Superior temporal gyrus (tissue), 1 donor: ENCODE results near the gene CSTPP1.
"Not testable (repeated sequence)": the region's sequence is repeated elsewhere in the genome, so short reads cannot be mapped to it uniquely, and the experiment has no call there.

ENCODE experiments used
- DNase-seq: peaks from one replicate; pipeline ENCODE4 v3.0.0-alpha.2; 2016; ENCODE audit errors: extremely low spot score

The CSTPP1 gene

DNA sequence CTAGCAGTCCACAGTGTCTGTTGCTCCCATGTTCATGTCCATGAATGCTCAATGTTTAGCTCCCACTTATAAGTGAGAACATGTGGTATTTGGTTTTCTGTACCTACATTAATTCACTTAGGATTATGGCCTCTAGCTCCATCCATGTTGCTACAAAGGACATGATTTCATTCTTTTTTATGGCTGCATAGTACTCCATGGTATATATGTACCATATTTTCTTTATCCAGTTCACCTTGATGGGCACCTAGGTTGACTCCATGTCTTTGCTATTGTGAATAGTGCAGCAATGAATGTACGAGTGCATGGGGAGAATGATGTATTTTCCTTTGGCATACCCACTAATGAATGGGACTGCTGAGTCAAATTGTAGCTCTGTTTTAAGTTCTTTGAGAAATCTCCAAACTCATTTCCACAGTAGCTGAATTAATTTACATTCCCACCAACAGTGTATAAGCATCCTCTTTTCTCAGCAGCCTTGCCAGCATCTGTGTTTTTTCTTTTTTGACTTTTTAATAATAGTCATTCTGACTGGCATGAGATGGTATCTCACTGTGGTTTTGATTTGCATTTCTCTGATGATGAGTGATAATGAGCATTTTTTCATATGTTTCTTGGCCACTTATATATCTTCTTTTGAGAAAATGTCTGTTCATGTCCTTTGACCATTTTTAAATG lies 53.4 kb downstream of the CSTPP1 start:
- not testable (repeated sequence) for DNase-seq

- no peak for DNase-seq
Measured at GRCh38 chr11:46991391-46991790, 54.8 kb downstream of the CSTPP1 start.

GRCh38 chr11:46992386-46992785 lies 55.8 kb downstream of the CSTPP1 start:
- DNase-seq: not testable (repeated sequence)

DNA sequence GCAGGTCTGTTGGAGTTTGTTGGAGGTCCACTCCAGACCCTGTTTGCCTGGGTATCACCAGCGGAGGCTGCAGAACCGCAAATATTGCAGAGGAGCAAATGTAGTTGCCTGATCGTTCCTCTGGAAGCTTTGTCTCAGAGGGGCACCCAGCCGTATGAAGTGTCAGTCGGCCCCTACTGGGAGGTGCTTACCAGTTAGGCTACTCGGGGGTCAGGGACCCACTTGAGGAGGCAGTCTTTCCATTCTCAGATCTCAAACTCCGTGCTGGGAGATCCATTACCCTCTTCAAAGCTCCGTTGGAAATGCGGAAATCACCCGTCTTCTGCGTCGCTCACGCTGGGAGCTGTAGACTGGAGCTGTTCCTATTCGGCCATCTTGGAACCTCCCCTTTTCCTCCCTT lies 61.2 kb downstream of the CSTPP1 start:
- DNase-seq: not testable (repeated sequence)

DNA sequence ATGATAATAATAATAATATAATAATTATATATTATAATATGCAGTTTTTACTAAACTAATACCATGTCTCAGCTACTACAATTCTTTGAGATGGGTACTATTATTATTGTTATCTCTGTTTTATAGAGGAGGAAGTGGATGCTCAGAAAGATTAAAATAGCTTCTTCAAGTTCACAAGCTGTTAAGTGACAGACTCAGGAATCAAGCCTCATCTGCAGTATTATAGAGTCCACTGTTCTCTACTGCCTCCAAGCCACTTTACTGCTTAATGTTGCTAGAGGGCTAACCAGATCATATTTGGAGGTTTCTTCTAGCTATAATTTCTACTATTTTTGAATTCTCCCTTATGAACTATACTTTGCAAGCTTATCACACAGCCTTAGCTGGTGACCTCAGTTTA lies 62.7 kb downstream of the CSTPP1 start:
- DNase-seq: no peak

DNA sequence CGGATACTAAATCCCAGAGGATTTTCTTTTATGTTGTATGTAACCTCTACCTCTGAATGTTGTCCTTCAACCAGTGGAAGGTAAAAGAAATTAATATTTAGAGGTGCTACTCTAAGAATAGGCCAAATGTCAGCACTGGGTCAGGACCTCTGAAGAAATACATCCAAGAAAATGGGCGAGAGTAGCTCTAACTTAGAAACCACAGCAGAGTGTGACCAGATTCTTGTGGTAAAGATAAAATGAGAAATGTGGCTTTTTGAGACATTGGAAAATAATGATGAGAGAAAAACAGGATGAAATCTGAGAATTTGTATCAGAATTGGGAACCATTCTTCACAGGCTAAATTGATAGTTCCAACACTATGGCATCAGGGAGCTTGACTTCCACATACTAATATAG lies 63.5 kb downstream of the CSTPP1 start:
- DNase-seq: no peak

DNA sequence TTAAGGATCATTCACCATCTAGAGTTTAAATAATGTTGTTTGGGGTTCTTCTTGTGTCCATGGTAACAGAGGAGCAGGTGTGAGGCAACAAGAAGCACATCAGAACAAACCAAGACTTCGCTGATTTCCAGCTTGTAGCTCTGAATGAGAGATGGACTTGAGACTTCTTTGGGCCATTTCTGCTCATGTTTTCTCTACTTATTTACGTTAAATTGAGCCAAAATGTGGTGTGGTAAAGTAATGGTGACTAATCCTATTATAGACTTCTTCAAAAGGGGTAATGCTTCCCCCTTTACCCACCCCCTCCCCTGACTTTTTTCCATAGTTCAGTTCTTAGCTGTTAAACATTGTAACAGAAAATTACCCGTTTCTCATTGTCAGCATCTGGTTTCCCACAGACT lies 65.2 kb downstream of the CSTPP1 start:
- no peak for DNase-seq

DNA sequence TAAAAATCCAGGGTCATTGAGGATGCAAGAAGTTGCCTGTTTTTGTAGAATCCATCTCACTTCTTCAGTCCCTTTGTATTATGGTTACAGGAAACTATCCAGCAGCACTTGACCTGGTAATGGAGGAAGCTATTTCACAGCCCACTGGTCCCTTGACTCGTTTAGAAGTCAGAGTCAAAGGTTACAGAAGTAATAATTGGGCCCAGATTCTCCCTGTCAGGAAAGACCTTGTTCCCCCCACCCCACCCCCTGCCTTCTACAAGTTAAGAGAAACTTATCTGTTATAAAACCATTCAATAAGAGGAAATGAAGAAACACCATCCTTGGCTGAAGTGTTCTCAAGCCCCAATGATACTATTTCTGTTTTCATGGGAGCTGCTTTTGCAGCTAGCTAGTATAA lies 65.8 kb downstream of the CSTPP1 start:
- DNase-seq: no peak

DNA sequence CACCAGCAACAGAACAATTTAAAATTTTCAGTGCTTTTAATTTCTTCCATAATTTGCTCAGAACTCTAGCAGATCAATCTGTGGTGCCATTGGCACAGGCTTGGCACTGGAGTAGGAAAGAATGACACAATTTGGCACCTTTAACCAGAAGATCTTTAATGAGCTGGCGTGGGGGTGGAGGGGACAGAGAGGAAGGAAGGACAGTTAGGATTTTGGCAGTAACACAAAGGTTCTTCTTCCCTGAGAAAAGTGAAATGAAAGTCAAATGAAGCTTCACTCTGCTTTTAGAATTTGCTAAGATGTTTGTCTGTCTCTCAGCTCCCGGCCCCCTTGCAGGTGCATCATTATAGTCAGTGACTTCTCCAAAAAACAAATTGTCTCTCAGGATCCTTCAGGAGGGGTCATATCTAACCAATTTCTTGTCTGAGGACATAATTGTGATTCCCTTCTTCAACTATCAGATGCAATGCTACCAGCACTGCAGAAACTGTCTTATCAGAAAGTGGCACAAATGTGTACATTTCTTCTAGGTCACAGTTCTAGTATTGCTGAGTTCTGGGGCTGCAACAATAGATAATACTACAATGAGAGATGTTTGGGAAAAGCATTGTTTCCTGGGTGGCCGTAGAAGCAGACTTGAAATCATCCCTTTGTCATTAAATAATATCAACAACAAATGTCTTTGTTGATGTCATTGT lies 66.8 kb downstream of the CSTPP1 start:
- DNase-seq: peak; percentile 60

- DNase-seq: peak; percentile 86
Measured at GRCh38 chr11:47004595-47005033, 68.1 kb downstream of the CSTPP1 start.

- no peak for DNase-seq
Measured at GRCh38 chr11:47005441-47005840, 68.9 kb downstream of the CSTPP1 start.

GRCh38 chr11:47007579-47007978 lies 71.0 kb downstream of the CSTPP1 start:
- no peak for DNase-seq

DNA sequence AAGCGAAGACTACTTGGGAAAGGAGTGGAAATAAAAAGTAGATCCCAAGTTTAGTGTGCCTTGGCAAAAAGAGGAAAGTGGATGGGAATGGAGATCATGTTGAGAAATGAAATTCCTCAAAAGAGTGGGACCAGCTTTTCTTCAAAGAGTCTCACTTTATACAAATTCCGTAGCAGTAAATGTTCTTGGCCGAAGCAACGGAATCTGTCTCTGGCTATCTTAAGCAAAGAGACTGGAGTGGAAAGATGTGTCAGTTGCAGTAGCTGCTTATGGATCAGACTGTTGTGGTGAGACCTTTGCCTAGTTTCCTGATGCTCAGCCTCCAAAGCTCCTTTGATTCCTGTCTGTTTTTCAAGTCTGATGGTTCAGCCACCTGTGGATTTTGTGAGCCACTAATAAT lies 73.6 kb downstream of the CSTPP1 start:
- no peak for DNase-seq

DNA sequence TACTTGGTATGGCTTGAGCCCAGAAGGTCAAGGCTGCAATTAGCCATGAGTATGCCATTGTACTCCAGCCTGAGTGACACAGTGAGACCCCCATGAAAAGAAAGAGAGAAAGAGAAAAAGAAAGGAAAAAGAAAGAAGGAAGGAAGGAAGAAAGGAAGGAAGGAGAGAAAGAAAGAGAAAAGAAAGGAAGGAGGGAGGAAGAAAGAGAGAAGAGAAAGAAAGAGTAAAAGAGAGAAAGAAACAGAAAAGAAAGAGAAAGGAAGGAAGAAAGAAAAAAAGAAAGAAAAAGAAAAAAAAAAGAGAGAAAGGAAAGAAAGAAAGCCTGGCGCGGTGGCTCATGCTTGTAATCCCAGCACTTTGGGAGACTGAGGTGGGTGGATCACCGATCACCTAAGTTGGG lies 77.5 kb downstream of the CSTPP1 start:
- no peak for DNase-seq

GRCh38 chr11:47018637-47019036 lies 82.1 kb downstream of the CSTPP1 start:
- no peak for DNase-seq

DNA sequence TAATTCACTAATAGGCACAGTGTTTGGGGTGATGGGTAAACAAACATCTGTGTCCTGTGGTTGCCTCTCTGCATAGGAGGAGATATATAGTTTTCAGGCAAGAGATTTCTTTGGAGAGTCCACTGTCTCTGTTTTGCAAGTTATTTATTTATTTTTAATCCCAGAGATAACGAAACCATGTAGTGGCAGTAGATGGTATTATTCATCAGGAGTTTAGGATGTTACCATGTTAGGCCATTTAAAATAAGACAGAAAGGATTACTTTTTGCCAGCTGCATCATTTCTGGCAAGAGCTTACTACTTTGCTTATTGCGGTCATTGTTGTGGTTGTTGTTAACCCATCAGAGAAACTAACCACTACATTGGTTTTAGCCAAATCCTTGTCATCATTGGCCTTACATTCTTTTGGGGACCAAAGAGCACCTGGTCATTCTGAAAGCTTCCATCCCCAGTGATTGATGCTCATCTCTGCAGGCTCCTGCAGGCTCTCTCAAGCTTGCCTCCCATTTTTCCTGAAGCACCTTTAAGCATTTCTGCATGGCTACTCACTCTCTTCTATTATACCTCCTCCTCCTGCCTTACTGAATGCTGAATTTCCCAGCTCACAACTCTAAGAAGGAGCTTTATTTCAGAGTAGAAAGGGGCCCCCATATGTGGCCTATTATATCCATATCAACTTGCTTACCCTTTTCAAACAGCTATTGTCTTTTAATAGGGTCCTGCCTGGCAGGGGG lies 84.4 kb downstream of the CSTPP1 start:
- no peak for DNase-seq

- no peak for DNase-seq
Measured at GRCh38 chr11:47021527-47021818, 84.9 kb downstream of the CSTPP1 start.

GRCh38 chr11:47021965-47022364 lies 85.4 kb downstream of the CSTPP1 start:
- no peak for DNase-seq

GRCh38 chr11:47028195-47029093 lies 91.9 kb downstream of the CSTPP1 start:
- no peak for DNase-seq

DNA sequence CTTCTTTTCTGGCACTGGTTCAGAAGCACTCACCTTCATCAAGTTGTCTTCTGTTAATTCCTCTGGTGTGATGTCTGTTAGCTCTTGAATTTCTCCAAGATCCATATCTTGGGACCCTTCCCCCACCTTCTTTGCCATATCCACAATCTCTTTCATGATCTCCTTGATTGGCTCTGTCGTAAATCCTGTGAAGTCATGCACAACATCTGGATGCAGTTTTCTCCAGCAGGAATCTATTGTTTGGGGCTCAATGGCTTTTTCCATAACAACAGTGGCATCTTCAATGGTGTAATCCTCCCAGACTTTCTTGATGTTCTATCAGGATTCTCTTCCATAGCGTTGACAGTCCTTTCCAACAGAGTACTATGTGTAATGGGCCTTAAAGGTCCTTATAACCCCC lies 96.9 kb downstream of the CSTPP1 start:
- DNase-seq: no peak

DNA sequence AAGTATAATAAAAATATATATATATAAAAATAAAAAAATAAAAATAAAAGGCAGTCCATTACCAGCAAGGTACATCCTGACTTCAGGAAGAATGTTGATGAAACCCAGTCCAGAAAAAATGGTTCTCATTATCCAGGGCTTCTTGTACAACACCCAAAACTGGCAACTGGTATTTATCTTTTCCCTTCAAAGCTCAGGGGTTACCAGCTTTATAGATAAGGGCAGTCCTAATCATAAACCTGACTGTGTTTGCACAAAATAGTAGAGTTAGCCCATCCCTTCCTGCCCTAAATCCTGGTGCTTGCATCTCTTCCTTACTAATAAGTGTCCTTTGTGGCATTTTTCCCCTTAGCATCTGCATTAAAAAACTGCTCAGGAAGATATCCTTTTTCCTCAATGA lies 97.5 kb downstream of the CSTPP1 start:
- DNase-seq: no peak

- no peak for DNase-seq
Measured at GRCh38 chr11:47035108-47035507, 98.5 kb downstream of the CSTPP1 start.
